HepG2 (cell line): ENCODE results near the gene PRRC2A. TPM values are rescaled to one million over a fixed set of nuclear protein-coding genes. Genes with fewer than 3 reads are reported as not detected.

Experiments used
- CAMTA2 ChIP-seq: sonication (generic); formaldehyde crosslinking; IDR thresholded peaks from 2 replicates; pipeline ENCODE4 v1.4.0; 2020; ENCODE audit warnings: mild to moderate bottlenecking, missing genetic modification reagents, borderline replicate concordance
- DPF2 ChIP-seq: sonication (generic); formaldehyde crosslinking; IDR thresholded peaks from 2 replicates; pipeline ENCODE4 v1.4.0; 2020; ENCODE audit warnings: mild to moderate bottlenecking, low read depth, missing genetic modification reagents, borderline replicate concordance
- EHMT2 ChIP-seq: fragments of 200-600 bp; sonication (generic); IDR thresholded peaks from 2 replicates; pipeline ENCODE4 v1.7.0; 2017; ENCODE audit warnings: antibody characterized with exemption, low read depth, low read length, borderline replicate concordance
- FOXK1 ChIP-seq: sonication (generic); formaldehyde crosslinking; IDR thresholded peaks from 2 replicates; pipeline ENCODE4 v1.4.0; 2020; ENCODE audit warnings: low read depth, missing genetic modification reagents, borderline replicate concordance
- GTF3A ChIP-seq: sonication (generic); formaldehyde crosslinking; conservative IDR thresholded peaks from 2 replicates; pipeline ENCODE4 v1.4.0; 2020; ENCODE audit warnings: mild to moderate bottlenecking, missing genetic modification reagents
- HNRNPLL ChIP-seq: fragments of 200-400 bp; formaldehyde crosslinking; IDR thresholded peaks from 2 replicates; pipeline ENCODE4 v1.6.1; 2017; ENCODE audit warnings: mild to moderate bottlenecking, low read depth, low read length; ENCODE audit not compliant: poor library complexity, severe bottlenecking
- JDP2 ChIP-seq: sonication (generic); formaldehyde crosslinking; IDR thresholded peaks from 2 replicates; pipeline ENCODE4 v1.8.1; 2022; ENCODE audit warnings: missing genetic modification reagents, borderline replicate concordance
- LBX2 ChIP-seq: sonication (generic); formaldehyde crosslinking; IDR thresholded peaks from 2 replicates; pipeline ENCODE4 v1.5.0; 2020; ENCODE audit warnings: missing genetic modification reagents, mild to moderate bottlenecking, borderline replicate concordance
- MAX ChIP-seq: IDR thresholded peaks from 2 replicates; pipeline ENCODE4 v1.6.1; 2012; ENCODE audit warnings: inconsistent platforms
- MEIS1 ChIP-seq: sonication (generic); formaldehyde crosslinking; IDR thresholded peaks from 2 replicates; pipeline ENCODE4 v1.9.0; 2021; ENCODE audit warnings: mild to moderate bottlenecking, missing genetic modification reagents, moderate library complexity, borderline replicate concordance
- RBFOX2 ChIP-seq: fragments of 200-400 bp; formaldehyde crosslinking; IDR thresholded peaks from 2 replicates; pipeline ENCODE4 v1.6.1; 2017; ENCODE audit warnings: low read depth, mild to moderate bottlenecking, low read length
- REL ChIP-seq: sonication (generic); formaldehyde crosslinking; conservative IDR thresholded peaks from 2 replicates; pipeline ENCODE4 v1.8.0; 2022; ENCODE audit warnings: mild to moderate bottlenecking, missing genetic modification reagents, moderate library complexity
- RXRB ChIP-seq: IDR thresholded peaks from 2 replicates; pipeline ENCODE4 v1.6.1; 2016; ENCODE audit warnings: borderline replicate concordance, missing genetic modification reagents, missing compliant biosample characterization
- SNAPC2 ChIP-seq: sonication (generic); formaldehyde crosslinking; IDR thresholded peaks from 2 replicates; pipeline ENCODE4 v1.8.1; 2022; ENCODE audit warnings: mild to moderate bottlenecking, missing genetic modification reagents
- SP1 ChIP-seq, 2 experiments: fragments of 450-650 bp in 1 of 2; sonication (generic) in 1 of 2; formaldehyde crosslinking in 1 of 2; IDR thresholded peaks; 2 replicates each; pipeline versions ENCODE4 v1.4.0 to v1.6.1; 2016 to 2020; ENCODE audit warnings: missing genetic modification reagents in 1 of 2
- TEF ChIP-seq: sonication (generic); formaldehyde crosslinking; IDR thresholded peaks from 2 replicates; pipeline ENCODE4 v1.5.0; 2020; ENCODE audit warnings: missing genetic modification reagents
- ZBTB3 ChIP-seq: sonication (generic); formaldehyde crosslinking; IDR thresholded peaks from 2 replicates; pipeline ENCODE4 v1.4.0; 2020; ENCODE audit warnings: low read depth, mild to moderate bottlenecking, moderate library complexity, missing genetic modification reagents, borderline replicate concordance
- ZFYVE20 ChIP-seq: sonication (generic); formaldehyde crosslinking; IDR thresholded peaks from 2 replicates; pipeline ENCODE4 v1.8.0; 2023; ENCODE audit warnings: low read depth, mild to moderate bottlenecking, moderate library complexity, missing genetic modification reagents, borderline replicate concordance
- ZHX1 ChIP-seq: sonication (generic); formaldehyde crosslinking; IDR thresholded peaks from 2 replicates; pipeline ENCODE4 v1.8.1; 2022; ENCODE audit warnings: low read depth, mild to moderate bottlenecking, missing genetic modification reagents
- ZNF317 ChIP-seq: sonication (generic); formaldehyde crosslinking; IDR thresholded peaks from 2 replicates; pipeline ENCODE4 v1.5.0; 2020; ENCODE audit warnings: mild to moderate bottlenecking, missing genetic modification reagents
- ZNF343 ChIP-seq: sonication (generic); formaldehyde crosslinking; IDR thresholded peaks from 2 replicates; pipeline ENCODE4 v1.4.0; 2020; ENCODE audit warnings: mild to moderate bottlenecking, missing genetic modification reagents
- ZNF816 ChIP-seq: sonication (generic); formaldehyde crosslinking; IDR thresholded peaks from 2 replicates; pipeline ENCODE4 v1.8.0; 2022; ENCODE audit warnings: missing genetic modification reagents, mild to moderate bottlenecking, borderline replicate concordance
- ZNF878 ChIP-seq: sonication (generic); formaldehyde crosslinking; IDR thresholded peaks from 2 replicates; pipeline ENCODE4 v1.8.1; 2023; ENCODE audit warnings: mild to moderate bottlenecking, missing genetic modification reagents, moderate library complexity
- polyA plus RNA-seq, 8 experiments: library from polyadenylated mRNA; depleted of rRNA in 3 of 8; stranded (reverse) in 7 of 8; unstranded in 1 of 8; fragments of >200 nt; fragmentation: Illumina TruSeq in 4 of 8; extraction: Trizol in 4 of 8; gene quantifications; 2 replicates each; pipeline versions ENCODE4 v1.2.1 to v1.2.3, GENCODE V29; 2011 to 2016; ENCODE audit warnings: low read depth in 4 of 8, missing spikeins in 1 of 8, mixed read lengths in 1 of 8; ENCODE audit not compliant: insufficient read depth in 1 of 8
- total RNA-seq, 5 experiments: library from RNA; depleted of rRNA; stranded (reverse); fragments of >200 nt; fragmentation: Illumina TruSeq; extraction: Trizol; gene quantifications; 2 replicates each; pipeline ENCODE4 v1.2.3, GENCODE V29; 2016; ENCODE audit warnings: low read depth in 1 of 5
- TF ChIP-seq, protein P1 (sequence below): sonication (generic); formaldehyde crosslinking; IDR thresholded peaks from 2 replicates; pipeline ENCODE4 v1.4.0; 2020; ENCODE audit warnings: missing genetic modification reagents

The PRRC2A gene
- total and polyA plus RNA-seq, 2 of the 13 experiments (the other 11 are each of a cell fraction or from before 2014, with no cell fraction given) = 38.9 to 47.4 TPM

GRCh38 chr6:31619805-31620585, 520 bp upstream of the PRRC2A start (continued):
- TF ChIP-seq EHMT2 (no peak), MEIS1 (peak; percentile 87; the same call in 1 of the 2 replicates), ZFYVE20 (no peak), RBFOX2 (peak; percentile 75), REL (CRISPR knock-in tag) (peak; percentile 73; the same call in 1 of the 2 replicates), TEF (peak; percentile 53; the same call in 1 of the 2 replicates), ZNF878 (peak; percentile 80; the same call in 1 of the 2 replicates), HNRNPLL (peak; percentile 99), GTF3A (CRISPR knock-in tag) (peak; percentile 67; the same call in 1 of the 2 replicates), CAMTA2 (CRISPR knock-in tag) (peak; percentile 12; the same call in 1 of the 2 replicates), MAX (peak; percentile 97), JDP2 (CRISPR knock-in tag) (no peak), ZNF343 (CRISPR knock-in tag) (no peak), ZNF317 (CRISPR knock-in tag) (peak; percentile 78), ZHX1 (CRISPR knock-in tag) (peak; percentile 93), SNAPC2 (CRISPR knock-in tag) (peak; percentile 99), LBX2 (CRISPR knock-in tag) (peak; percentile 79; the same call in 1 of the 2 replicates), RXRB (CRISPR knock-in tag) (peak; percentile 23; the same call in 1 of the 2 replicates), SP1 (IDR thresholded peaks at IDR 0.05) (no peak), SP1 (CRISPR knock-in tag; IDR thresholded peaks at IDR 0.05) (peak; percentile 92; the same call in 1 of the 2 replicates), FOXK1 (CRISPR knock-in tag) (no peak), ZBTB3 (0 out of 2 replicates have a peak, but pooled peaks have one; percentile 23), ZNF816 (peak; percentile 31), DPF2 (0 out of 2 replicates have a peak, but pooled peaks have one; percentile 17)
- TF ChIP-seq, protein P1, sequence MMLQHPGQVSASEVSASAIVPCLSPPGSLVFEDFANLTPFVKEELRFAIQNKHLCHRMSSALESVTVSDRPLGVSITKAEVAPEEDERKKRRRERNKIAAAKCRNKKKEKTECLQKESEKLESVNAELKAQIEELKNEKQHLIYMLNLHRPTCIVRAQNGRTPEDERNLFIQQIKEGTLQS (CRISPR knock-in tag) = peak; percentile 63; the same call in 1 of the 2 replicates
